OCI-LY3 (cell line): ENCODE measurements around the gene APBB2.

Experiments
- CTCF ChIP-seq: fragments of 200-600, 300-600 bp; sonication (generic); IDR thresholded peaks from 2 replicates; pipeline ENCODE4 v1.5.1; 2014; ENCODE audit warnings: antibody characterized with exemption, low read length, low read depth
- EZH2phosphoT487 ChIP-seq: fragments of 200-600 bp; shearing (Covaris generic); IDR thresholded peaks from 2 replicates; pipeline ENCODE4 v1.6.1; 2018; ENCODE audit warnings: antibody characterized with exemption, mixed run types, low read depth

- TF ChIP-seq CTCF (no peak), EZH2phosphoT487 (no peak)
Measured at GRCh38 chr4:41177016-41177415, 37.3 kb downstream of the APBB2 start.
